Posterior vena cava (tissue), 2 donors: Measurements from ENCODE around the gene CFAP20DC. TPM values are rescaled to one million over a fixed set of nuclear protein-coding genes. Genes with fewer than 3 reads are reported as not detected.
"Not testable (repeated sequence)": the region's sequence is repeated elsewhere in the genome, so short reads cannot be mapped to it uniquely, and the experiment has no call there.

ENCODE experiments used
- DNase-seq: peaks from one replicate; pipeline ENCODE4 v3.0.0-alpha.2; 2020; ENCODE audit warnings: low spot score
- intact Hi-C, 2 donors: fragments of 100-400 bp; cut with DNase I; formaldehyde crosslinking; loops; one replicate each; pipeline versions ENCODE4 v1.14.1 to v1.14.2; 2022 to 2023
- long read RNA-seq, 2 donors: library from polyadenylated mRNA; unstranded; transcript quantifications; one replicate each; pipeline ENCODE4 v2.0.0, GENCODE V29; 2020 to 2021
- total RNA-seq, 2 donors: library from RNA; stranded (reverse); fragmentation: NEBNext Ultra II Directional; extraction: Animal tissue kit (Norgen Biotek cat#: 25700); gene quantifications; one replicate each; pipeline ENCODE4 v1.2.1, GENCODE V29; 2021
- donor health status: DM: yes; HTN: yes; CAD: no.
- donor health status: DM: yes; HTN: yes; CAD: no.

CFAP20DC gene
- total RNA-seq: under 1 TPM in 1 of 2 donors, not detected in 1; 0.65 TPM
- long read RNA-seq, donor 1: 0 reads
- long read RNA-seq, donor 2: 0 reads

- intact Hi-C loops: no loop called here
- peak; percentile 97 for DNase-seq
Observed at GRCh38 chr3:59049671-59050331, at the start of gene CFAP20DC. Gene CFAP20DC, minus strand, starts transcription at chr3:59050025. Its CDS starts 394 bp downstream, at chr3:59049631.

GRCh38 chr3:59098516-59098915, 48.7 kb upstream of the CFAP20DC start:
- intact Hi-C loops, DNase-seq: not testable (repeated sequence)

DNA sequence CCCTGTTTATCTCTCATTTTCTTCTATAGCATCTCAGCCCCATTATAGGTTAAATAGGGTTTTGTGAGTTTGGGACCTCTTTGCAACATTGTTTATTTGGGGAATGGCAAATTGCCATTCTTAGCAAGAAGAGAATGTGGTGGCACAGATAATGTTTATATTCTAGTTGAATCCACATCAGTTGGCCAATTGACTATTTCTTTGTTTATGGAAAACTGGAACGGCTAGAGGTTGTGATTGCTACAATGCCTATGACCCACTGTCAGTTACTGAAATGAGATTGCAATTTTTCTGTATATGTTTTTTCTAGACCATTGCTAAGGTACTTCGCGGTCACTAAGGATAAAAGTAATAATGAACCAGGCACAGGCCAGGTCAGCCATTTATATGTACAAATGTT, 44.6 kb upstream of the CFAP20DC start:
- intact Hi-C loops: no loop called here
- DNase-seq: no peak

DNA sequence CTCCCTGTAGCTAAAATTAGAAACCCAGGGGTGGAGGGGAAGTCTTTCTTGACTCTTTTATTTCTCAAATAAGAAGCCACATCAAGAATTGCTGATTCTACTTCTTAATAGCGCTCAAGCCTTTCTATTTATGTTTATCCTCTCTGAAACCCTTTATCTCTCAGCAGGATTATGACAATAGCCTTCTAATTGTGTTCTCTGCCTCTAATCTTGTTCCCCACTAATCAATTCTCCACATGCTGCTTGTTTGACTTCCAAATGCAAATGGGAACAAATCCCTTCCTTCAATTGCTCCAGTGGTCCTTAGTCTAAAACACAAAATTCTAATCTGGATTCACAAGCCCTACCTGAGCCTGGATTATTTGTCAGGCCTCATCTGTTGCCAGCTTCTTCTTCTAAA, 43.7 kb upstream of the CFAP20DC start:
- intact Hi-C loops: no loop called here
- no peak for DNase-seq

- intact Hi-C loops: no loop called here
Observed at GRCh38 chr3:59088761-59089160, 38.9 kb upstream of the CFAP20DC start.

GRCh38 chr3:59085976-59086375, 36.2 kb upstream of the CFAP20DC start:
- intact Hi-C loops: no loop called here
- no peak for DNase-seq

More at GRCh38 chr3:59088761-59089160, 38.9 kb upstream of the CFAP20DC start:
- no peak for DNase-seq

- intact Hi-C loops: no loop called here
- DNase-seq: no peak
Observed at GRCh38 chr3:59084583-59084982, 34.8 kb upstream of the CFAP20DC start.

- no peak for DNase-seq
- intact Hi-C loops: no loop called here
Observed at GRCh38 chr3:59082106-59082505, 32.3 kb upstream of the CFAP20DC start.

DNA sequence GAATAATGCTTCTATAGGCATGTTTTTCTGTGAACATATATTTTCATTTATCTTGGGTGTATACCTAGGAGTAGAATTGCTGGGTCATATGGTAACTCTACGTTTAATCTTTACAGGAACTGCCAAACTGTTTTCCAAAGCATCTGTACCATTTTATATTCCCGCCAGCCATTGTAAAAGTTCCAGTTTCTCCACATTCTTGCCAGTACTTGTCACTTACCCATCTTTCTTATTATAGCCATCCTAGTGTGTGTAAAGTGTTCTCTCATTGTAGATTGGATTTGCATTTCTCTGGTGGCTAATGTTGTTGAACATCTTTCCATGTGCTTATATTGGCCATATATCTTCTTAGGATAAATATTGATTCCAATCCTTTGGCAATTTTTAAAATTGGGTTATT, 31.2 kb upstream of the CFAP20DC start:
- no peak for DNase-seq
- intact Hi-C loops: no loop called here

- intact Hi-C loops: no loop called here
- DNase-seq: no peak
Observed at GRCh38 chr3:59079962-59080361, 30.1 kb upstream of the CFAP20DC start.

GRCh38 chr3:59074764-59075163, 24.9 kb upstream of the CFAP20DC start:
- intact Hi-C loops: no loop called here
- no peak for DNase-seq

- intact Hi-C loops: no loop called here
- no peak for DNase-seq
Observed at GRCh38 chr3:59072681-59073080, 22.9 kb upstream of the CFAP20DC start.

GRCh38 chr3:59069838-59070237, 20.0 kb upstream of the CFAP20DC start:
- no peak for DNase-seq
- intact Hi-C loops: no loop called here

GRCh38 chr3:59065240-59065639, 15.4 kb upstream of the CFAP20DC start:
- no peak for DNase-seq
- intact Hi-C loops: no loop called here

- no peak for DNase-seq
- intact Hi-C loops: no loop called here
Observed at GRCh38 chr3:59064728-59065127, 14.9 kb upstream of the CFAP20DC start.

DNA sequence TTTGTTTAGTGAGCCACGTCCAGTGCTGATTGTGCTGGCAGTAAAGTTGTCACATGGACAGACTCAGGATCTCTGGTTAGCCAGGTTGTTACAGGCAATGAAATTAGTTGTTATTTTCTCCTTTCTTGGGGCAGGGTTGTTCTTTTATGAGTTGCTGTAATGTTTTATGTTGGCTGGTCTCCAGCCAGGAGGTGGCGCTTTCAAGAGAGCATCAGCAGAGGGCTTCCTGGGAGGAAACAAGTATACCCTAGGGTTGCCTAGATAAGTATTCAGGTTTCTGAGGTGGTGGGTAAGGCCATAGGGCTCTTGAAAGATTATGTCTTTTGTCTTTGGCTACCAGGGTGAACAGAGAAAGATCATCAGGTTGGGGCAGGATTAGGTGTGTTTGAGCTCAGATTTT, 14.5 kb upstream of the CFAP20DC start:
- no peak for DNase-seq
- intact Hi-C loops: no loop called here

DNA sequence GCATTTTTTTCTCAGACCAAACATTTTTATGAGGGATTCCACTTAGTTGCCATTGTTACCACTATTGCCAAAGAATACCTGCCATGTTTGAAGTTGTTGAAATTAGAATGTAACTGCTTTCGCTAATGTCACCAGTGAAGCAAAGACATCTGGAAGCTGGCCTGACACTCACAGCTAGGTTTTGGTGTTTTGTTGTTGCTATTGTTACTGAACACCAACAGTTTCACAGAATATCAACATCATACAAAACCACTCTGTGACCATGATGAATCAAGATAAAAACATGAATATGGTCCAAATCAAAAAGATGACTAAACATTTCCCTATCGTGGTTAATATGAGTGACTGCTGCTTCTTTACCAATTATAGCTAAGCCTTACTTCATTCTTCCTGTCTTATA, 6.9 kb upstream of the CFAP20DC start:
- intact Hi-C loops: no loop called here
- no peak for DNase-seq

DNA sequence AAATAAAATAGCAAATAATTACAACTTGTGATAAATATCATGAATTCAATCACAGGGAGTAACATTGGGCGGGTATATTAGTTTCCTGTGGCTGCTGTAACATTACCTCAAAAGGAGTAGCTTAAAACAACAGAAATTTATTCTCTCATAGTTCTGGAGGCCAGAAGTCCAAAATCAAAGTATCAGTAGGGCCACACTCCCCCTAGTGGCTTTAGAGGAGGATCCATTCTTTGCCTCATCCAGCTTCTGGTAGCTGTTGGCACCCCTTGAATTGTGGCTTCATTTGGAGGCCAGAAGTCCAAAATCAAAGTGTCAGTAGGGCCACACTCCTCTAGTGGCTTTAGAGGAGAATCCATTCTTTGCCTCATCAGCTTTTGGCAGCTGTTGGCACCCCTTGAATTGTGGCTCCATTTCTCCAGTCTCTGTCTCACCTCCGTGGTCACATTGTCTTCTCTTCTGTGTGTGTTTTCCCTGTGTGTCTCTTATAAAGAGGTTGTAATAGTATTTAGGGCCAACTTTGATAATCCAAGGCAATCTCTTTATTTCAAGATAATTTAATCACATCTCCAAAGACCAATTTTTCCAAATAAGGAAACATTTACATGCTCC, 3.1 kb upstream of the CFAP20DC start:
- intact Hi-C loops: no loop called here
- no peak for DNase-seq

DNA sequence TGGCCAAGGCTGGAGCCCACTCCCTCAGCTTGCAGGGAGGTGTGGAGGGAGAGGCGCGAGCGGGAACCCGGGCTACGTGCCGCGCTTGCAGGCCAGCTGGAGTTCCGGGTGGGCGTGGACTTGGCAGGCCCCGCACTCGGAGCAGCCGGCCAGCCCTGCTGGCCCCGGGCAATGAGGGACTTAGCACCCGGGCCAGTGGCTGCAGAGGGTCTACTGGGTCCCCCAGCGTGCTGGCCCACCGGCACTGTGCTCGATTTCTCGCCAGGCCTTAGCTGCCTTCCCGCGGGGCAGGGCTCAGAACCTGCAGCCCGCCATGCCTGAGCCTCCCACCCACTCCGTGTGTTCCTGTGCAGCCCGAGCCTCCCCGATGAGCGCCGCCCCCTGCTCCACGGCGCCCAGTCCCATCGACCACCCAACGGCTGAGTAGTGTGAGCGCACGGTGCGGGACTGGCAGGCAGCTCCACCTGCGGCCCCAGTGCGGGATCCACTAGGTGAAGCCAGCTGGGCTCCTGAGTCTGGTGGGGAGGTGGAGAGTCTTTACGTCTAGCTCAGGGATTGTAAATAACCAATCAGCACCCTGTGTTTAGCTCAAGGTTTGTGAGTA, 1.1 kb upstream of the CFAP20DC start:
- DNase-seq: peak; percentile 75
- intact Hi-C loops: not testable (repeated sequence)

DNA sequence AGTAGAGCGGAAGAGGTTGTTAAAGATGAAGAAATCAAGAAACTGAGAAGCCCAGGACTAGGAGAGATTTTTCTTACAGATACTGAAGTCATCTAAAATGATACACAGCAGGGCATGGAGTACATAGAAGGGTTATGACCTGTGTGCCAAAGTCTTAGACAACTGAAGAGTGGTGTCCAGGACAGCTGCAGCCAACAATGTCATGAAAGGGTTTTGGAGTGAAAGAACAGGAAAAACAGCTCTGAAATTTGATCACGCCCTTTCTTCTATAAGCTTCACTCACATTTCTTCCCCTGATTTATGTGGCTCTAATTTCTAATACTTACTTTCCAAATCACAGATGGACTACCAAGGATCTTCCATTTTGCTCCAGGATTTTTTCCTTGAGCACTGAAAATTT, 3.0 kb downstream of the CFAP20DC start:
- no peak for DNase-seq
- intact Hi-C loops: no loop called here

GRCh38 chr3:59043391-59043790, 6.4 kb downstream of the CFAP20DC start:
- intact Hi-C loops: no loop called here
- DNase-seq: no peak
